ENCODE results near the gene GLIS2. TPM values are rescaled to one million over a fixed set of nuclear protein-coding genes. Genes with fewer than 3 reads are reported as not detected.

The GLIS2 gene
- total RNA-seq, 1 experiment from 2014 or later: 18.2 TPM

DNA sequence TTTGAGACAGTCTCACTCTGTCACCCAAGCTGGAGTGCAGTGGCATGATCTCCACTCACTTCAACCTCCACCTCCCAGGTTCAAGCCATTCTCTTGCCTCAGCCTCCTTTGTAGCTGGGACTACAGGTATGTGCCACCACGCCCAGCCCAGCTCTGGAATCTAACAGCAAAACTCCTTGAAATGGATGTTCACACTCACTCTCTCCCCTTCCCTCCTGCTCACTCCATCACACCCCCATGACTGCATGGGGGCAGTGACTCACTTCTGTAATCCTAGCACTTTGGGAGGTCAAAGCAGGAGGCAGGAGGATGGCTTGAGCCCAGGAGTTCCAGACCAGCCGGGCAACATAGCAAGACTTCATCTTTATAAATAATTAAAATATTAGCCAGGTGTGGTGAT lies 31.9 kb upstream of the GLIS2 start:
- no TSS peak for BruUV-seq (replicated peaks)
- H3K36me3 ChIP-seq (ENCODE audit: control insufficient read depth in 1 of 2, insufficient read depth in 2 of 2, low read length in 2 of 2): no peaks in the 10 kb centered on the region
- no peak for DNase-seq (ENCODE audit: low read depth, low spot score)
- intact Hi-C loops (cut with micrococcal nuclease): no loop called here
- ChIA-PET CTCF (interaction anchor here (1.8 to 2.0 kb wide), 2 partner anchors 11 to 119 kb away, joined by 4 to 5 read pairs; no protein-coding TSS in a partner anchor), POLR2A (no interaction called here), RAD21 (ENCODE audit: low non-redundant PET in 1 of 2, low total read pairs in 2 of 2, uncharacterized antibody in 2 of 2, unreplicated experiment in 2 of 2) (no interaction called here)
- H3K79me2 ChIP-seq (ENCODE audit: insufficient read depth, low read length): no peaks in the 10 kb centered on the region
- H3K4me2 ChIP-seq (ENCODE audit: low read length): peak overlapping the region; percentile 62
- H3K9me2 ChIP-seq (ENCODE audit: insufficient read depth): no peaks in the 10 kb centered on the region
- 0 out of 4 replicates have a peak overlapping the region, but pooled peaks of 1 of the 2 experiments have one; percentile 4 for H3K4me3 ChIP-seq (replicated peaks in 1 of 2; ENCODE audit: low read depth in 1 of 2, low read length in 2 of 2)
- peaks cover 0 to 5% of the 10 kb centered on the region in 2 experiments; a peak in 1 of 4 replicates for H3K9me3 ChIP-seq (ENCODE audit: control insufficient read depth in 1 of 2, insufficient read depth in 1 of 2, low read depth in 1 of 2, low read length in 2 of 2)
- peaks cover 19 to 40% of the 10 kb centered on the region in 2 experiments for H3K4me1 ChIP-seq (ENCODE audit: control insufficient read depth in 1 of 2, insufficient read depth in 2 of 2, low read length in 2 of 2)
- TF ChIP-seq ZNF274 (IDR thresholded peaks at IDR 0.05; ENCODE audit: low read depth, low read length) (no peak), TCF7L2 (IDR thresholded peaks at IDR 0.05; ENCODE audit: borderline replicate concordance, extremely low read depth, insufficient read depth, insufficient read length) (no peak), CEBPB (IDR thresholded peaks at IDR 0.05; ENCODE audit: low read depth) (no peak), POLR2A (IDR thresholded peaks at IDR 0.05; ENCODE audit: borderline replicate concordance, extremely low read depth, insufficient read depth, insufficient read length) (no peak), ZBTB33 (IDR thresholded peaks at IDR 0.05; ENCODE audit: extremely low read depth, insufficient replicate concordance, low read length) (no peak), EZH2phosphoT487 (IDR thresholded peaks at IDR 0.05; ENCODE audit: borderline replicate concordance) (no peak), SIN3A (IDR thresholded peaks at IDR 0.05; ENCODE audit: low read depth) (no peak), ATF3 (IDR thresholded peaks at IDR 0.05) (no peak), FOSL1 (IDR thresholded peaks at IDR 0.05; ENCODE audit: low read depth) (no peak), MAX (IDR thresholded peaks at IDR 0.05) (no peak)
- no peak overlapping the region for H3K27ac ChIP-seq (ENCODE audit: low read depth, low read length)
- peak; percentile 44 for ATAC-seq
- H4K20me1 ChIP-seq (ENCODE audit: insufficient read depth): no peaks in the 10 kb centered on the region
- no peaks in the 10 kb centered on the region for H3K27me3 ChIP-seq (ENCODE audit: insufficient read depth, low read length)
- H2AFZ ChIP-seq (ENCODE audit: low read depth, low read length, poor library complexity, severe bottlenecking): no peak overlapping the region
- H3K9ac ChIP-seq (ENCODE audit: low read length): peak overlapping the region; percentile 33
